Fibroblast of lung (primary cell): ENCODE results near the gene PAEP. TPM values are rescaled to one million over a fixed set of nuclear protein-coding genes. Genes with fewer than 3 reads are reported as not detected.

Experiments
- DNase-seq, 2 donors: peaks; one replicate each; pipeline versions ENCODE4 v3.0.0 to v3.0.0-alpha.2; 2010; ENCODE audit warnings: low read depth in 2 of 2
- H2AFZ ChIP-seq: 2 replicates; pipeline ENCODE4 v1.5.1; 2012; ENCODE audit warnings: low read length, control low read depth, inconsistent platforms
- H3K27ac ChIP-seq: 2 replicates; pipeline ENCODE4 v1.5.1; 2011; ENCODE audit warnings: low read length, control low read depth; ENCODE audit not compliant: insufficient read depth
- H3K27me3 ChIP-seq: 2 replicates; pipeline ENCODE4 v1.5.1; 2011; ENCODE audit warnings: mild to moderate bottlenecking, low read length; ENCODE audit not compliant: control insufficient read depth, insufficient read depth
- H3K36me3 ChIP-seq: 2 replicates; pipeline ENCODE4 v1.5.1; 2011; ENCODE audit warnings: low read length; ENCODE audit not compliant: control insufficient read depth, insufficient read depth
- H3K4me1 ChIP-seq: 2 replicates; pipeline ENCODE4 v1.5.1; 2011; ENCODE audit warnings: low read length; ENCODE audit not compliant: control insufficient read depth, insufficient read depth; ENCODE audit errors: extremely low read depth
- H3K4me2 ChIP-seq: 2 replicates; pipeline ENCODE4 v1.5.1; 2011; ENCODE audit warnings: low read length, control low read depth; ENCODE audit not compliant: insufficient read depth; ENCODE audit errors: extremely low read depth
- H3K4me3 ChIP-seq, 4 experiments: fragments of 200-600 bp in 1 of 4; sonication (generic) in 1 of 4; replicated peaks in 1 of 4; 2 replicates each; pipeline ENCODE4 v1.5.1; 2011 to 2016; ENCODE audit warnings: low read length in 4 of 4, low read depth in 3 of 4, mild to moderate bottlenecking in 3 of 4, control low read depth in 2 of 4, inconsistent platforms in 1 of 4, mixed read lengths in 1 of 4; ENCODE audit not compliant: insufficient read depth in 1 of 4; ENCODE audit errors: control extremely low read depth in 1 of 4
- H3K79me2 ChIP-seq: 2 replicates; pipeline ENCODE4 v1.5.1; 2012; ENCODE audit warnings: mild to moderate bottlenecking, low read length, inconsistent platforms; ENCODE audit not compliant: control insufficient read depth, insufficient read depth
- H3K9ac ChIP-seq: 2 replicates; pipeline ENCODE4 v1.5.1; 2011; ENCODE audit warnings: mild to moderate bottlenecking, low read length, control low read depth; ENCODE audit not compliant: insufficient read depth
- H3K9me3 ChIP-seq: 2 replicates; pipeline ENCODE4 v1.5.1; 2012; ENCODE audit warnings: low read depth, low read length; ENCODE audit not compliant: control insufficient read depth, insufficient read depth
- H4K20me1 ChIP-seq: 2 replicates; pipeline ENCODE4 v1.5.1; 2011; ENCODE audit warnings: low read length; ENCODE audit not compliant: control insufficient read depth, insufficient read depth; ENCODE audit errors: extremely low read depth
- EZH2 ChIP-seq: IDR thresholded peaks from 2 replicates; pipeline ENCODE4 v1.5.1; 2012; ENCODE audit warnings: low read length, control low read depth, mild to moderate bottlenecking; ENCODE audit errors: missing control alignments
- polyA plus RNA-seq, 2 donors: library from polyadenylated mRNA; depleted of rRNA in 1 of 2; stranded (reverse) in 1 of 2; unstranded in 1 of 2; fragments of >200 nt; gene quantifications; 2 replicates each; pipeline ENCODE4 v1.2.1, GENCODE V29; 2011 to 2012; ENCODE audit warnings: missing spikeins in 1 of 2
- total RNA-seq: library from RNA; depleted of rRNA; stranded (reverse); fragments of >200 nt; gene quantifications from 2 replicates; pipeline ENCODE4 v1.2.1, GENCODE V29; 2014
- TF ChIP-seq, protein P1 (sequence below), 2 donors: IDR thresholded peaks in 1 of 2; conservative IDR thresholded peaks in 1 of 2; 1 replicate in 1 of 2; 2 replicates in 1 of 2; pipeline ENCODE4 v1.5.1; 2011 to 2012; ENCODE audit warnings: low read length in 2 of 2, control low read depth in 1 of 2, inconsistent platforms in 1 of 2, low read depth in 1 of 2, mild to moderate bottlenecking in 1 of 2

PAEP gene
- total and polyA plus RNA-seq, 2 donors (not counting 1 experiment from before 2014, with no cell fraction given): not detected

GRCh38 chr9:135583688-135584011 lies 22.1 kb downstream of the PAEP start:
- H3K4me2 ChIP-seq: no peak overlapping the region
- no peak for DNase-seq
- no peak overlapping the region for H3K9ac ChIP-seq

GRCh38 chr9:135584371-135584770 lies 22.8 kb downstream of the PAEP start:
- Histone ChIP-seq H4K20me1 (no peaks in the 10 kb centered on the region), H3K27me3 (no peaks in the 10 kb centered on the region), H3K9ac (no peak overlapping the region), H3K36me3 (no peaks in the 10 kb centered on the region), H3K4me3 (no peak overlapping the region), H3K79me2 (no peaks in the 10 kb centered on the region), H3K27ac (no peak overlapping the region), H3K9me3 (no peaks in the 10 kb centered on the region), H2AFZ (no peak overlapping the region), H3K4me2 (no peak overlapping the region), H3K4me1 (no peaks in the 10 kb centered on the region)
- no peak for DNase-seq
- TF ChIP-seq EZH2: no peak
- TF ChIP-seq, protein P1, sequence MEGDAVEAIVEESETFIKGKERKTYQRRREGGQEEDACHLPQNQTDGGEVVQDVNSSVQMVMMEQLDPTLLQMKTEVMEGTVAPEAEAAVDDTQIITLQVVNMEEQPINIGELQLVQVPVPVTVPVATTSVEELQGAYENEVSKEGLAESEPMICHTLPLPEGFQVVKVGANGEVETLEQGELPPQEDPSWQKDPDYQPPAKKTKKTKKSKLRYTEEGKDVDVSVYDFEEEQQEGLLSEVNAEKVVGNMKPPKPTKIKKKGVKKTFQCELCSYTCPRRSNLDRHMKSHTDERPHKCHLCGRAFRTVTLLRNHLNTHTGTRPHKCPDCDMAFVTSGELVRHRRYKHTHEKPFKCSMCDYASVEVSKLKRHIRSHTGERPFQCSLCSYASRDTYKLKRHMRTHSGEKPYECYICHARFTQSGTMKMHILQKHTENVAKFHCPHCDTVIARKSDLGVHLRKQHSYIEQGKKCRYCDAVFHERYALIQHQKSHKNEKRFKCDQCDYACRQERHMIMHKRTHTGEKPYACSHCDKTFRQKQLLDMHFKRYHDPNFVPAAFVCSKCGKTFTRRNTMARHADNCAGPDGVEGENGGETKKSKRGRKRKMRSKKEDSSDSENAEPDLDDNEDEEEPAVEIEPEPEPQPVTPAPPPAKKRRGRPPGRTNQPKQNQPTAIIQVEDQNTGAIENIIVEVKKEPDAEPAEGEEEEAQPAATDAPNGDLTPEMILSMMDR (conservative IDR thresholded peaks at IDR 0.05 in 1 of 2, IDR thresholded peaks at IDR 0.05 in 1 of 2; ENCODE audit: low read depth in 1 of 2, low read length in 2 of 2): no peak

More at GRCh38 chr9:135583688-135584011, 22.1 kb downstream of the PAEP start:
- Histone ChIP-seq H3K27ac (no peak overlapping the region), H4K20me1 (no peaks in the 10 kb centered on the region), H3K36me3 (no peaks in the 10 kb centered on the region), H3K9me3 (no peaks in the 10 kb centered on the region), H3K4me3 (no peak overlapping the region), H2AFZ (no peak overlapping the region), H3K27me3 (no peaks in the 10 kb centered on the region), H3K4me1 (no peaks in the 10 kb centered on the region), H3K79me2 (no peaks in the 10 kb centered on the region)
- no peak for TF ChIP-seq EZH2
- TF ChIP-seq, protein P1 (conservative IDR thresholded peaks at IDR 0.05 in 1 of 2, IDR thresholded peaks at IDR 0.05 in 1 of 2; ENCODE audit: low read depth in 1 of 2, low read length in 2 of 2): no peak

DNA sequence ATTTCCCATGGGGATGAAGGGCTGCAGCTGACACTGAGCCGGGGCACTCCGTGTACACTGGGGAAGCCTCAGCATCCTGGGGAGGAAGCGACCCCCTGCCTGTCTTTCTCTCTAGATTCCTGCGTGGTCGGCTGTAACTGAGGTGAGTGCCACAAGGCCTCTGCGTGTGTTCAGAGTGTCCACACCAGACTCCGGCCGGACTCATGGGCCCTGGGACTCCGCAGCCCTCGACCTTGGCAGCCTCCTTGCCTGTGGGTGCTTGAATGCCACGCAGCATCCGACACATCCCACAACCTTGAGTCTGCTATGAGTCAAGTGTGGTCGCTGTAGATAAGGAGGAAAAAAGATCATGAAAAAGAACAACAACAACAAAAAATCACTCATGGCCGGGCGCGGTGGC lies 23.4 kb downstream of the PAEP start:
- no peaks in the 10 kb centered on the region for H3K27me3 ChIP-seq
- H3K36me3 ChIP-seq: no peaks in the 10 kb centered on the region
- H3K79me2 ChIP-seq: no peaks in the 10 kb centered on the region
- H3K9ac ChIP-seq: no peak overlapping the region
- DNase-seq: no peak
- no peaks in the 10 kb centered on the region for H4K20me1 ChIP-seq
- H2AFZ ChIP-seq: no peak overlapping the region
- no peak overlapping the region for H3K4me2 ChIP-seq
- no peaks in the 10 kb centered on the region for H3K9me3 ChIP-seq
- TF ChIP-seq EZH2: no peak
- TF ChIP-seq, protein P1 (conservative IDR thresholded peaks at IDR 0.05 in 1 of 2, IDR thresholded peaks at IDR 0.05 in 1 of 2; ENCODE audit: low read depth in 1 of 2, low read length in 2 of 2): no peak
- no peak overlapping the region for H3K27ac ChIP-seq
- H3K4me3 ChIP-seq: no peak overlapping the region
- H3K4me1 ChIP-seq: no peaks in the 10 kb centered on the region
